Renal pelvis (tissue), 12 donors: ENCODE data around the gene ZNF319. TPM values are rescaled to one million over a fixed set of nuclear protein-coding genes. Genes with fewer than 3 reads are reported as not detected.

Experiments
- DNase-seq: peaks from one replicate; pipeline ENCODE4 v3.0.0-alpha.2; 2013
- long read RNA-seq, 16 experiments: transcript quantifications; one replicate each; lab custom pipeline, GENCODE V29; 2026
- polyA plus RNA-seq, 3 donors: library from polyadenylated mRNA; unstranded; fragments of 120-200 nt; gene quantifications; one replicate each; pipeline ENCODE4 v1.2.1, GENCODE V29; 2013; ENCODE audit not compliant: insufficient read length in 3 of 3

Gene ZNF319
- polyA plus RNA-seq, result 10 to 100 TPM; 11.3 to 13.2 (median 12.6) TPM
- long read RNA-seq, donor 1, full-length matches to known transcripts, result 3 of 3 reads
- long read RNA-seq, donor 1, partial matches to known transcripts, result 0 of 3 reads
- long read RNA-seq, donor 1, other reads (novel, unspliced or antisense), result 0 of 3 reads
- long read RNA-seq, donor 2, full-length matches to known transcripts, result 6 of 6 reads
- long read RNA-seq, donor 2, partial matches to known transcripts, result 0 of 6 reads
- long read RNA-seq, donor 2, other reads (novel, unspliced or antisense), result 0 of 6 reads
- long read RNA-seq, donor 3, full-length matches to known transcripts, result 4 of 4 reads
- long read RNA-seq, donor 3, partial matches to known transcripts, result 0 of 4 reads
- long read RNA-seq, donor 3, other reads (novel, unspliced or antisense), result 0 of 4 reads
- long read RNA-seq, donor 4, full-length matches to known transcripts, result 4 of 4 reads
- long read RNA-seq, donor 4, partial matches to known transcripts, result 0 of 4 reads
- long read RNA-seq, donor 4, other reads (novel, unspliced or antisense), result 0 of 4 reads
- long read RNA-seq, donor 5, full-length matches to known transcripts, result 6 of 6 reads
- long read RNA-seq, donor 5, partial matches to known transcripts, result 0 of 6 reads
- long read RNA-seq, donor 5, other reads (novel, unspliced or antisense), result 0 of 6 reads
- long read RNA-seq, donor 6, full-length matches to known transcripts, result 4 of 4 reads
- long read RNA-seq, donor 6, partial matches to known transcripts, result 0 of 4 reads
- long read RNA-seq, donor 6, other reads (novel, unspliced or antisense), result 0 of 4 reads
- long read RNA-seq, donor 7, full-length matches to known transcripts, result 8 of 8 reads
- long read RNA-seq, donor 7, partial matches to known transcripts, result 0 of 8 reads
- long read RNA-seq, donor 7, other reads (novel, unspliced or antisense), result 0 of 8 reads
- long read RNA-seq, donor 8, full-length matches to known transcripts, result 3 of 3 reads
- long read RNA-seq, donor 8, partial matches to known transcripts, result 0 of 3 reads
- long read RNA-seq, donor 8, other reads (novel, unspliced or antisense), result 0 of 3 reads
- long read RNA-seq, donor 9, full-length matches to known transcripts, result 8 of 8 reads
- long read RNA-seq, donor 9, partial matches to known transcripts, result 0 of 8 reads
- long read RNA-seq, donor 9, other reads (novel, unspliced or antisense), result 0 of 8 reads
- long read RNA-seq, donor 10, full-length matches to known transcripts, result 8 of 27 reads
- long read RNA-seq, donor 10, partial matches to known transcripts, result 19 of 27 reads
- long read RNA-seq, donor 10, other reads (novel, unspliced or antisense), result 0 of 27 reads
- long read RNA-seq, donor 11, full-length matches to known transcripts, result 4 of 4 reads
- long read RNA-seq, donor 11, partial matches to known transcripts, result 0 of 4 reads
- long read RNA-seq, donor 11, other reads (novel, unspliced or antisense), result 0 of 4 reads
- long read RNA-seq, donor 12, full-length matches to known transcripts, result 10 of 10 reads
- long read RNA-seq, donor 12, partial matches to known transcripts, result 0 of 10 reads
- long read RNA-seq, donor 12, other reads (novel, unspliced or antisense), result 0 of 10 reads
- long read RNA-seq, donor 13, partial matches to known transcripts, result 5 of 7 reads
- long read RNA-seq, donor 13, other reads (novel, unspliced or antisense), result 0 of 7 reads
- long read RNA-seq, donor 14, result 0 reads
- long read RNA-seq, donor 15, result 0 reads
- long read RNA-seq, donor 16, full-length matches to known transcripts, result 6 of 6 reads
- long read RNA-seq, donor 16, partial matches to known transcripts, result 0 of 6 reads
- long read RNA-seq, donor 16, other reads (novel, unspliced or antisense), result 0 of 6 reads

GRCh38 chr16:57999971-58000705 is at the start of gene ZNF319:
Gene ZNF319, minus strand, starts transcription at chr16:58000672. Its CDS starts 2,407 bp downstream, at chr16:57998265.
- no peak for DNase-seq

DNA sequence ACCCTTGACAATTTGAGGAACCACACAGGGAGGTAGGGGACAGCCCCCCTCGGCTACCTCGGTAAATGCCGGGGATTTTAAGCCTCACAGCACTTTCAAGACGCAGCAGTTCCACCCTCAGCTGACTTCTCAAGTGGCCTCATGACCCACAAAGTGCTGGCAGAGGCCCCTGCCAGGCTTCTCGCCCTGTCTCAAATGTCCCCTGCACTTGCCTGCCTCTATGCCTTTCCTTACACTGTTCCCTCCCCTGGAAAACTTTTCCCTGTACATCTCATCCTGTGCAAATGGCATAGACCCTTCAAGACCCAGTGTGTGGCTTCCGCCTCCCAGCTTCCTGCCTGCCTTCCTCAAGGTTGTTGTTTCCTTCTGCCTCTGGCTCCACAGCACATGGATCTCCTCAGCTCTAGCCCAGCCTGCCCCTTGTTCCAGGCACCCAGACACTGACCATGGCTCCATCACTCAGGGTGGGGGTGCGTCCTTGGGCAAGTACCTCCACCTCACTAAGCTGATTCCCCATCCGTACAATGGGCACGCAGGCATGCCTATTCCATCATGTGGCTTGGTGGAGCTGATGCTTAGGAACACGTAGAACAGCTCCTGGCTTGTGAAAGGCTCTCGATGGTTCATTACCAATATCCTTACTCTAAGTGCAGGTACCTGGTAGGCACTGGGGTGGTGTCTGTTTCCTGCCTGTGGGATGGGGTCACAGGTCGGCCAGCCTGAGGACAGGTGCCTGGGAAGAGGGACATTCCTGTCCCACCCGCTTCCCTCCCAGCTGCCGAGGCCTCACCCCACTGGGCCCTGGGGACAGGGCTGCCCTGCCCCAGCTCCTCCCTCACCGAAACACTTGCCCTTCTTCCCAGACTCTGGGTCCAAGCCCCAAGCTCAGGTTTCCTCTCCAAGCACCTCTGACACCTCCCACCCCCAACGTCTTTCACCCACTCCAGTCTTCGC is 49.0 kb upstream of the ZNF319 start:
- no peak for DNase-seq

DNA sequence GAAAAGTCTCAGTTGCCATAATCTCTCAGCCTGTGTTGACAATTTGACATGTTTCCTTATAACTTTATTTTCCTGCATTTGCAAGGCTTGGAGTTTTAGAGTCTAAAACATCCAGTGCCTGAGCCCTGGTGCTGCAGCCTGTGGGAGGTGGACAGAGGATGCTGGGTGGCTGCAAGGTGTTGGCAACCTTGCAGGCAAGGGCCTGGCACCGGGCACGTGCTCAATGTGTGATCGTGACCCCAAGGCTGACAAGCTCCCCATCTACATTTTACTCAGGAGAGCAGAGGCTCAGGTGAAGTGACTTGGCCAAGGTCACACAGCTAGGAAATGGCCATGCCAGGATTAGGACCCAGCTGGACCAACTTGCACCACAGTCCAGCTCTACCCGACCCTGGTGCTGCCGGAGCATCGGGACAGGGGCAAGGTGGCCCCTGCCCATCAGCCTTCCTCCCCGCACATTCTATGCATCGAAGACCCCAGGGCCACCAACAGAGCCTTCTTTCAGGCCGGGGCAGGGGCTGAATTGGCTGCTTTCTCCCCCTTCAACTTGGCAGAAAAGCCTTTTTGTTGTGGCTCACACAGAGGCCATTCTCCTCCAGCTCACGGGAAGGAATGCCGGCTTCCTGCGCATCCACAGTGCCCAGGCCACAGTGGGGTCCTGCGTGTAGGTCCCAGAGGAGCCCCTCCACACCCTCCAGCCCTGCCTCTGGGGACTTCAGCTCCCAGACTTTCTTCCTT is 48.2 kb upstream of the ZNF319 start:
- DNase-seq, result no peak

DNA sequence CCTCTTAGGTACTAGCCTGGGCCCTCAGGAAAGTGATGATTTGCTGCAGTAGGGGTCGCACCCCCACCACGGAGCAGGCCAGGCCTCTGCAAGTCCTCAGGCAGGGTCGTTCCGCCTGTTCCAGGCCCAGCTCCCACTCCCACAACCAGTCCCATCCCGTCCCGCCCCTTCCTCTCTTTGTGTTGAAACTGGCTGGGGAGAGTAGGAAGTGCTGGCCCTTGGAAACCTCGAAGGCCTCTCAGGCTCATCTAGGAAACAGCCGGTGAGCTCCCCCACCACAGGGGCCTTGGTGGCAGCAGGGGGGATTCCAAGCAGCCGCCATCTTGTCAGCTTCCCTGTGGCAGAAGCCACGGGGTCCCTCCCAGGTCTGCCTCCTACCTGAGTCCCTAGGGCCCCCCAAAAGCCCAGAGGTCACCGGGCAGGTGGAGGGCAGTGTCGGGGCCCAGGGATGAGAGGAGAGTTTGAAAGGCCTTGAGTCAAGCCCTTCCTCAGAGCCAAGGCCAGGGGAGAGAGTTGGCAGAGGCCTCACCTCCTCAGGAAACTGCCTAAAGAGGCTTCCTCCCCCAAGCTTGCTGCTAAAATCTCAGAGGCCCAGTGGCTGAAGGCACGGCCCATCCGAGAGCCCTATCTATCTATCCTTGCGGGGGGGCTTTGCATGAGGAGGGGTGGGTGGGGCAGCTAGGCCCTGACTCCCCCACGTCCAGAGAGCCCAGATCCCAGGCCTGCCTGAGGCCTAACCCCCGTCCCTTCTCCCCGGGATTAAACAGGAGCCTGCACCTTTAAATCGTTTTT is 47.3 kb upstream of the ZNF319 start:
- DNase-seq, result no peak

DNA sequence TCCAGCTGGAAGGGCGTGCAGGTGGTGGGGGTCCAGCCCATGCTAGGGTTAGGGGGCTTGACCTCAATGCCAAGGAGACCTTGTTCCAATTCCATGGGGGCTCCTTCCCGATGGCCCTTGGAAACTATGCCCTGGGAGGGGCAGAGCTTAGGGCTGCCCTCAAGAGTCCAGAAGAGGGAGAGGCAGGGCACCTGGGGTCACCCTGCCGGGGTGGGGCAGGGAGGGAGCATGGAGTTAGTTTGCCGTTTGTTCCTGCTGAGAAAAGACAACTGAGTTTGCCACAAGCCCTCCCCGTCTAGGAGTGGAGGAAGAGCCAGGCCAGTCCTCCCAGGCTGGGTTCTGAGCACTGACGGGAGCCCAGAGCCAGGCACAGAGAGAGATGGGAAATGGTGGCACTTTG is 46.5 kb upstream of the ZNF319 start:
- DNase-seq, result no peak

DNA sequence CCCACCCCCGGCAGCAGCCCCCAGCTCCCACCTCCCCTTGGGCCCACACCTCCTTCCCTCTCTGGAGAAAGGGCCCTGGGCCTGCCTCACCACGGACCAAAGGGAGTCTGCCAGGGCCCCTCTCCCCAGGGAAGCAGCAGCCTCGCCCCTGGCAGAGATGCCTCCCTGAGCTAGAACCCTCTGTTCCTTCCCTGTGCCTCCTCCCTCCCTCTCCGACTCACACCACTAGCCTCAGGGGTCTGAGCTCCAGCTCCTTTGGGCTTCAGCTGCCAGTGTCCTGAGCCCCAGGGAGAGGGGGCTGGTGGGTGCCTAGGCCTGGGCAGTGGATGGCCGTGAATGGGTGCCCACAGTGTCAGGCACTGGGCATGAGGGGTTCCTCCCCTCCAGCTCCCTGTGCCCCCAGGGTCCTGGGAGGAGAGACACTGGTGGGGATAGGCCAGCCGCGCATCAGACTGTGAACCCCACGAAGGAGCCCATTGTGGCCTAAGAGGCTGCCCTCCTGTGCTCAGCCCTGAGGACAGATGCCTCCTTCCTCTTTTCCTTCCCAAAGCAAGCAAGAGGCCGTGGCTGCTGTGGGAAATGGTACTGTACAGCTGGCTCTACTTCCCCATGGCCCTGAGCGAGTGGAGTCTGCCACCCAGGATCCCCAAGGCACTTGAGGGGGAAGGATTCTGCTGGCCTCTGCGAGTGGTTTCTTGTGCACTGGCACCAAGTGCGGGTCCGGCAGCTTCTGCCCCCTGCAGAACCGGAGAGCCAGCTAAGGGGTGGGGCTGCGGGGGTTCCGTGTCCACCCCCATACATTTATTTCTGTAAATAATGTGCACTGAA is 45.8 kb upstream of the ZNF319 start:
- no peak for DNase-seq

DNA sequence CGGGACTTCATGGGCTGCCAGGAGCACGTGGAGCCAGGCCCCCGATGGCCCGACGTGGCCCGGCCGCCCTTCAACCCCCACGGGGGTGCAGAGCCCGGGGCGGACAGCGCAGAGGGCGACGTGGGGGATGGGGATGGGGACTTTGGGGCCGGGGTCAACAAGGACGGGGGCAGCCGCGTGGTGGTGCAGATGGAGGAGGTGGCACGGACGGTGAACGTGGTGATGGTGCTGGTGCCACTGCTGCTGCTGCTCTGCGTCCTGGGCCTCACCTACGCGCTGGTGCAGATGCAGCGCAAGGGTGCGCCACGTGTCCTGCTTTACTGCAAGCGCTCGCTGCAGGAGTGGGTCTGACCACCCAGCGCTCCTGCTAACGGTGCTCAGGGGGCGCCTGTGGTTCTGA is 44.6 kb upstream of the ZNF319 start:
- no peak for DNase-seq

GRCh38 chr16:58044266-58045019 is 44.0 kb upstream of the ZNF319 start:
- DNase-seq, result no peak

DNA sequence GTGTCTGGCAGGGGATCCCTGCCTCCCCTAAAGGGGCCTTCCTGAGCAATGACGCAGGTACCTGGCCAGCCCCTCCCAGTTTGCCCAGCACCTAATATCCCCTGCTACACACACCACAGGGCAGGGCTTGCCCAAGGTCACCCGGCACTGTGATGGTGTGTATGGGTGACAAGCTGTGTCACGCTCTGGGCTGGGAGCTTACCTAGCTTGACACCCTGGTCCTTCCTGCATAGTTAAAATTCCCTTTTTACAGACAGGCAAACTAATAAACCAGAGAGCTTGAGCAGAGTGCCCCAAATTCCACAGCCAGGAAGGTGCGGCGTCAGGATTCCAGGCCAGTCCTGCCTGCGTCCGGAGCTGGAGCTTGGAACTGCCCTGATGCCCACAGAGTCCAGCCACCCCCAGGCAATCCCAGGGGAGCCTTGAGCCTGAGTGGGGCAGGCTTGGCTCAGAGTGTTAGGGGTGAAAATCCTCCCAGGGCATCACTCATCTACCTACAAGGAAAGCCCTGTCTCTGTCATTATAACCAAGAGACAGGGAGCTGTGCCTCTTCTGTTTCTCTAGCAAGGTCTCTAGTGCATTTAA is 43.2 kb upstream of the ZNF319 start:
- DNase-seq, result no peak

DNA sequence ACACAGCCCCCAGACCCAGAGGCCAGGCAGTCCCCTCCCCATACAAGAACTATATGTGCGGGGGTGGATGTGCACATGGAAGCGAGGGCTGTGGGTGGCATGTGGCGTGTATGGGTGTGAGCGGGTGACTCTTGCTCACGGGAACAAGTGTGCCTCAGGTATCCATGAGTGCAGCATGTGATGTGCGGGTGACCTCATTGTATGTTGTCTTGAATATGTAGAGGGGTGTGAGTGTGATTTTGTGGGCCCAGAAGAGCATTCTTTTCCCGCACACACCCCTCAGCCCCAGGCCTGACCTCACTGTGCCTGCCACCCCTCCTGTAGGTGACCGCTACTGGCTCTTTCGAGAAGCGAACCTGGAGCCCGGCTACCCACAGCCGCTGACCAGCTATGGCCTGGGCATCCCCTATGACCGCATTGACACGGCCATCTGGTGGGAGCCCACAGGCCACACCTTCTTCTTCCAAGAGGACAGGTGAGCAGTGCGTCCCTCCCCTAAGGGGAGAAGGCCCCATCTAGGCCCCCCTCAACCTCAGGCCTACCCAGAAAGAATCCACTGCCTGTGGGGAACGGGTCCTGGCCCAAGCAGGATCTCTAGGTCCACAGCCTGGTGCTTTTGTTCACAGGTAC is 42.5 kb upstream of the ZNF319 start:
- DNase-seq, result no peak

GRCh38 chr16:58042001-58042885 is 41.8 kb upstream of the ZNF319 start:
- DNase-seq, result no peak

- DNase-seq, result no peak
Observed at GRCh38 chr16:58041628-58041955, 41.1 kb upstream of the ZNF319 start.

GRCh38 chr16:58040945-58041627 is 40.6 kb upstream of the ZNF319 start:
- no peak for DNase-seq
